K562 (cell line): Measurements from ENCODE around the gene MACF1. TPM values are rescaled to one million over a fixed set of nuclear protein-coding genes. Genes with fewer than 3 reads are reported as not detected.
A peak's percentile ranks its signal among the peaks of the same experiment; 100 is the strongest.

Experiments used
- ARID4B ChIP-seq: sonication (generic); formaldehyde crosslinking; IDR thresholded peaks from 2 replicates; pipeline ENCODE4 v1.8.0; 2022; ENCODE audit warnings: mild to moderate bottlenecking, missing genetic modification reagents
- NR2C2 ChIP-seq, 2 experiments: fragments of 200-800 bp in 1 of 2; sonication (Bioruptor generic) in 1 of 2; sonication (generic) in 1 of 2; formaldehyde crosslinking in 1 of 2; IDR thresholded peaks; 2 replicates each; pipeline versions ENCODE4 v1.6.1 to v1.8.0; 2016 to 2022; ENCODE audit warnings: mild to moderate bottlenecking in 1 of 2, missing compliant biosample characterization in 1 of 2, missing genetic modification characterization in 1 of 2, missing genetic modification reagents in 1 of 2
- ZNF318 ChIP-seq, 2 experiments: fragments of 450-650 bp; IDR thresholded peaks; 2 replicates each; pipeline ENCODE4 v1.6.1; 2016; ENCODE audit warnings: mild to moderate bottlenecking in 2 of 2, borderline replicate concordance in 1 of 2, low read depth in 1 of 2, moderate library complexity in 1 of 2
- polyA plus RNA-seq, 8 experiments: library from polyadenylated mRNA; depleted of rRNA in 4 of 8; stranded (reverse) in 5 of 8; unstranded in 3 of 8; fragments of >200 nt; fragmentation: Nextera tagmentation in 2 of 8; fragmentation: Illumina TruSeq in 1 of 8; extraction: Ambion mirVana in 2 of 8; extraction: Trizol in 1 of 8; gene quantifications; 2 replicates each; pipeline versions ENCODE4 v1.2.1 to v1.2.3, GENCODE V29; 2011 to 2014; ENCODE audit warnings: inconsistent platforms in 1 of 8, missing spikeins in 1 of 8
- total RNA-seq, 7 experiments: library from RNA; depleted of rRNA in 6 of 7; stranded (reverse); fragments of >200 nt in 6 of 7; fragmentation: Illumina TruSeq in 2 of 7; extraction: Trizol in 2 of 7; gene quantifications; 2 replicates each; pipeline versions ENCODE4 v1.2.1 to v1.2.3, GENCODE V29; 2011 to 2021; ENCODE audit warnings: low replicate concordance in 1 of 7
- TF ChIP-seq, protein P1 (sequence below), 2 experiments: fragments of 200-800 bp in 1 of 2; sonication (Bioruptor generic) in 1 of 2; sonication (generic) in 1 of 2; formaldehyde crosslinking in 1 of 2; IDR thresholded peaks in 1 of 2; conservative IDR thresholded peaks in 1 of 2; 2 replicates each; pipeline versions ENCODE4 v1.5.0 to v1.6.1; 2016 to 2020; ENCODE audit warnings: missing compliant biosample characterization in 1 of 2, missing genetic modification characterization in 1 of 2, missing genetic modification reagents in 1 of 2
- TF ChIP-seq, protein P2 (sequence below), 2 experiments: fragments of 450-650 bp; IDR thresholded peaks; 2 replicates each; pipeline ENCODE4 v1.6.1; 2018; ENCODE audit warnings: mild to moderate bottlenecking in 2 of 2, low read depth in 1 of 2; ENCODE audit not compliant: partially characterized antibody in 2 of 2

MACF1 gene
- total and polyA plus RNA-seq, 9 of the 15 experiments (the other 6 are each of a cell fraction or from before 2014, with no cell fraction given), result 13.2 to 232 (median 112) TPM

- TF ChIP-seq ZNF318 (IDR thresholded peaks at IDR 0.05; ENCODE audit: borderline replicate concordance in 1 of 2, low read depth in 1 of 2) (peak in 1 of 2 experiments; percentile 20; a peak in 1 of 4 replicates), ARID4B (CRISPR knock-in tag) (0 out of 2 replicates have a peak, but pooled peaks have one; percentile 24), NR2C2 (CRISPR knock-in tag; IDR thresholded peaks at IDR 0.05) (no peak), NR2C2 (tag; IDR thresholded peaks at IDR 0.05) (no peak; the same call in 1 of the 2 replicates)
- TF ChIP-seq, protein P1, sequence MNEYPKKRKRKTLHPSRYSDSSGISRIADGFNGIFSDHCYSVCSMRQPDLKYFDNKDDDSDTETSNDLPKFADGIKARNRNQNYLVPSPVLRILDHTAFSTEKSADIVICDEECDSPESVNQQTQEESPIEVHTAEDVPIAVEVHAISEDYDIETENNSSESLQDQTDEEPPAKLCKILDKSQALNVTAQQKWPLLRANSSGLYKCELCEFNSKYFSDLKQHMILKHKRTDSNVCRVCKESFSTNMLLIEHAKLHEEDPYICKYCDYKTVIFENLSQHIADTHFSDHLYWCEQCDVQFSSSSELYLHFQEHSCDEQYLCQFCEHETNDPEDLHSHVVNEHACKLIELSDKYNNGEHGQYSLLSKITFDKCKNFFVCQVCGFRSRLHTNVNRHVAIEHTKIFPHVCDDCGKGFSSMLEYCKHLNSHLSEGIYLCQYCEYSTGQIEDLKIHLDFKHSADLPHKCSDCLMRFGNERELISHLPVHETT (CRISPR knock-in tag; conservative IDR thresholded peaks at IDR 0.05 in 1 of 2, IDR thresholded peaks at IDR 0.05 in 1 of 2), result peak in 1 of 2 experiments; percentile 31; a peak in 1 of 4 replicates
- TF ChIP-seq, protein P2, sequence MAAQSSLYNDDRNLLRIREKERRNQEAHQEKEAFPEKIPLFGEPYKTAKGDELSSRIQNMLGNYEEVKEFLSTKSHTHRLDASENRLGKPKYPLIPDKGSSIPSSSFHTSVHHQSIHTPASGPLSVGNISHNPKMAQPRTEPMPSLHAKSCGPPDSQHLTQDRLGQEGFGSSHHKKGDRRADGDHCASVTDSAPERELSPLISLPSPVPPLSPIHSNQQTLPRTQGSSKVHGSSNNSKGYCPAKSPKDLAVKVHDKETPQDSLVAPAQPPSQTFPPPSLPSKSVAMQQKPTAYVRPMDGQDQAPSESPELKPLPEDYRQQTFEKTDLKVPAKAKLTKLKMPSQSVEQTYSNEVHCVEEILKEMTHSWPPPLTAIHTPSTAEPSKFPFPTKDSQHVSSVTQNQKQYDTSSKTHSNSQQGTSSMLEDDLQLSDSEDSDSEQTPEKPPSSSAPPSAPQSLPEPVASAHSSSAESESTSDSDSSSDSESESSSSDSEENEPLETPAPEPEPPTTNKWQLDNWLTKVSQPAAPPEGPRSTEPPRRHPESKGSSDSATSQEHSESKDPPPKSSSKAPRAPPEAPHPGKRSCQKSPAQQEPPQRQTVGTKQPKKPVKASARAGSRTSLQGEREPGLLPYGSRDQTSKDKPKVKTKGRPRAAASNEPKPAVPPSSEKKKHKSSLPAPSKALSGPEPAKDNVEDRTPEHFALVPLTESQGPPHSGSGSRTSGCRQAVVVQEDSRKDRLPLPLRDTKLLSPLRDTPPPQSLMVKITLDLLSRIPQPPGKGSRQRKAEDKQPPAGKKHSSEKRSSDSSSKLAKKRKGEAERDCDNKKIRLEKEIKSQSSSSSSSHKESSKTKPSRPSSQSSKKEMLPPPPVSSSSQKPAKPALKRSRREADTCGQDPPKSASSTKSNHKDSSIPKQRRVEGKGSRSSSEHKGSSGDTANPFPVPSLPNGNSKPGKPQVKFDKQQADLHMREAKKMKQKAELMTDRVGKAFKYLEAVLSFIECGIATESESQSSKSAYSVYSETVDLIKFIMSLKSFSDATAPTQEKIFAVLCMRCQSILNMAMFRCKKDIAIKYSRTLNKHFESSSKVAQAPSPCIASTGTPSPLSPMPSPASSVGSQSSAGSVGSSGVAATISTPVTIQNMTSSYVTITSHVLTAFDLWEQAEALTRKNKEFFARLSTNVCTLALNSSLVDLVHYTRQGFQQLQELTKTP (IDR thresholded peaks at IDR 0.05; ENCODE audit: low read depth in 1 of 2, partially characterized antibody in 2 of 2), result peak in 1 of 2 experiments; percentile 57
Measured at GRCh38 chr1:39204441-39205081, at the start of gene MACF1 (continued).
